ENCODE data around the gene HPS1. TPM values are rescaled to one million over a fixed set of nuclear protein-coding genes. Genes with fewer than 3 reads are reported as not detected.

Gene HPS1
- total and polyA plus RNA-seq, 2 experiments from 2014 or later = 41.2 to 104 TPM

GRCh38 chr10:98419469-98420261 lies 27.1 kb downstream of the HPS1 start:
- no peak overlapping the region for H3K4me3 ChIP-seq
- no peaks in the 10 kb centered on the region for H3K36me3 ChIP-seq (replicated peaks; ENCODE audit: insufficient read depth, low read depth)
- no peak overlapping the region for H2AFZ ChIP-seq
- no peak for DNase-seq (ENCODE audit: low spot score)
- 95% methylated on average over 17 of the region's 17 CpGs for WGBS (ENCODE audit: low lambda C conversion rate, missing lambda C conversion rate)
- no peaks in the 10 kb centered on the region for H3K9me2 ChIP-seq (replicated peaks; ENCODE audit: insufficient read depth)
- H3K79me2 ChIP-seq = no peaks in the 10 kb centered on the region
- no peaks in the 10 kb centered on the region for H3K27me3 ChIP-seq
- TF ChIP-seq EZH2phosphoT487 (IDR thresholded peaks at IDR 0.05; ENCODE audit: low read depth, severe bottlenecking, unreplicated experiment) (no peak), CTCF (IDR thresholded peaks at IDR 0.05; ENCODE audit: poor library complexity) (no peak)
- H3K4me2 ChIP-seq = no peak overlapping the region
- no peak overlapping the region for H3K27ac ChIP-seq
- H3K4me1 ChIP-seq (ENCODE audit: insufficient read depth) = peaks cover 16% of the 10 kb centered on the region
- no peaks in the 10 kb centered on the region for H3K9me3 ChIP-seq (ENCODE audit: low read depth)
- H4K20me1 ChIP-seq (ENCODE audit: insufficient read depth, poor library complexity, severe bottlenecking) = no peaks in the 10 kb centered on the region

- Histone ChIP-seq H3K27ac (no peak overlapping the region), H4K20me1 (ENCODE audit: insufficient read depth, poor library complexity, severe bottlenecking) (no peaks in the 10 kb centered on the region), H3K9me2 (replicated peaks; ENCODE audit: insufficient read depth) (no peaks in the 10 kb centered on the region), H3K4me3 (no peak overlapping the region), H3K79me2 (peaks cover 5% of the 10 kb centered on the region), H3K36me3 (replicated peaks; ENCODE audit: insufficient read depth, low read depth) (no peaks in the 10 kb centered on the region), H3K27me3 (no peaks in the 10 kb centered on the region), H3K4me2 (no peak overlapping the region), H2AFZ (no peak overlapping the region), H3K9me3 (ENCODE audit: low read depth) (no peaks in the 10 kb centered on the region), H3K4me1 (ENCODE audit: insufficient read depth) (peaks cover 17% of the 10 kb centered on the region)
- DNase-seq (ENCODE audit: low spot score) = no peak
- TF ChIP-seq EZH2phosphoT487 (IDR thresholded peaks at IDR 0.05; ENCODE audit: low read depth, severe bottlenecking, unreplicated experiment) = no peak
- TF ChIP-seq EZH2 (IDR thresholded peaks at IDR 0.05; ENCODE audit: borderline replicate concordance) = no peak
- TF ChIP-seq CTCF (IDR thresholded peaks at IDR 0.05; ENCODE audit: poor library complexity) = no peak
- WGBS (ENCODE audit: low lambda C conversion rate, missing lambda C conversion rate) = 93% methylated on average over 18 of the region's 18 CpGs
Observed at GRCh38 chr10:98418665-98419468, 27.9 kb downstream of the HPS1 start.

- WGBS (ENCODE audit: low lambda C conversion rate, missing lambda C conversion rate) = 92% methylated on average over 21 of the region's 21 CpGs
- TF ChIP-seq EZH2 (IDR thresholded peaks at IDR 0.05; ENCODE audit: borderline replicate concordance) = no peak
- TF ChIP-seq CTCF (IDR thresholded peaks at IDR 0.05; ENCODE audit: poor library complexity) = no peak
- no peak for TF ChIP-seq EZH2phosphoT487 (IDR thresholded peaks at IDR 0.05; ENCODE audit: low read depth, severe bottlenecking, unreplicated experiment)
- Histone ChIP-seq H3K4me2 (no peak overlapping the region), H3K79me2 (peaks cover 5% of the 10 kb centered on the region), H3K9me3 (ENCODE audit: low read depth) (no peaks in the 10 kb centered on the region), H3K4me3 (no peak overlapping the region), H3K36me3 (replicated peaks; ENCODE audit: insufficient read depth, low read depth) (no peaks in the 10 kb centered on the region), H3K27ac (no peak overlapping the region), H3K4me1 (ENCODE audit: insufficient read depth) (peaks cover 17% of the 10 kb centered on the region), H4K20me1 (ENCODE audit: insufficient read depth, poor library complexity, severe bottlenecking) (no peaks in the 10 kb centered on the region), H3K27me3 (no peaks in the 10 kb centered on the region), H3K9me2 (replicated peaks; ENCODE audit: insufficient read depth) (no peaks in the 10 kb centered on the region), H2AFZ (no peak overlapping the region)
- DNase-seq (ENCODE audit: low spot score) = no peak
Observed at GRCh38 chr10:98417973-98418664, 28.6 kb downstream of the HPS1 start.

Data from hepatocyte (in vitro differentiated cells).